KMS-11 (cell line): ENCODE results near the gene CELSR3.

ENCODE experiments used
- H2AFZ ChIP-seq: fragments of 200-600 bp; sonication (generic); 2 replicates; pipeline ENCODE4 v1.6.1; 2016; ENCODE audit warnings: antibody characterized with exemption, mixed run types, low read depth
- H3K27ac ChIP-seq: fragments of 200-600 bp; sonication (generic); 2 replicates; pipeline ENCODE4 v1.6.1; 2016; ENCODE audit warnings: mild to moderate bottlenecking, mixed run types
- H3K27me3 ChIP-seq: fragments of 200-600 bp; sonication (generic); 2 replicates; pipeline ENCODE4 v1.6.1; 2017; ENCODE audit warnings: mild to moderate bottlenecking, low read depth, mixed run types, moderate library complexity; ENCODE audit not compliant: insufficient read depth
- H3K36me3 ChIP-seq: fragments of 200-600 bp; sonication (generic); 2 replicates; pipeline ENCODE4 v1.6.1; 2017; ENCODE audit warnings: mild to moderate bottlenecking, mixed run types; ENCODE audit not compliant: insufficient read depth
- H3K4me1 ChIP-seq: fragments of 200-600 bp; sonication (generic); 2 replicates; pipeline ENCODE4 v1.6.1; 2016; ENCODE audit warnings: mild to moderate bottlenecking, low read depth, mixed run types; ENCODE audit not compliant: poor library complexity, severe bottlenecking
- H3K4me2 ChIP-seq: fragments of 200-600 bp; sonication (generic); 2 replicates; pipeline ENCODE4 v1.7.0; 2016; ENCODE audit warnings: mild to moderate bottlenecking, mixed run types
- H3K4me3 ChIP-seq: fragments of 200-600 bp; sonication (generic); IDR thresholded peaks from 2 replicates; pipeline ENCODE4 v1.6.1; 2017; ENCODE audit warnings: low read depth, low read length, mixed read lengths; ENCODE audit not compliant: insufficient read depth
- H3K79me2 ChIP-seq: fragments of 200-600 bp; sonication (generic); 2 replicates; pipeline ENCODE4 v1.6.1; 2016; ENCODE audit warnings: low read depth, mixed run types; ENCODE audit not compliant: insufficient read depth
- H3K9ac ChIP-seq: fragments of 200-600 bp; sonication (generic); 2 replicates; pipeline ENCODE4 v1.6.1; 2016; ENCODE audit warnings: mild to moderate bottlenecking, mixed run types
- H4K20me1 ChIP-seq: fragments of 200-600 bp; sonication (generic); 2 replicates; pipeline ENCODE4 v1.6.1; 2016; ENCODE audit warnings: mild to moderate bottlenecking, mixed run types; ENCODE audit not compliant: insufficient read depth
- TF ChIP-seq, protein P1 (sequence below): fragments of 200-600 bp; sonication (generic); conservative IDR thresholded peaks from 2 replicates; pipeline ENCODE4 v1.6.1; 2017; ENCODE audit warnings: low read depth, mild to moderate bottlenecking, antibody characterized with exemption, low read length, moderate library complexity, mixed read lengths

Gene CELSR3

DNA sequence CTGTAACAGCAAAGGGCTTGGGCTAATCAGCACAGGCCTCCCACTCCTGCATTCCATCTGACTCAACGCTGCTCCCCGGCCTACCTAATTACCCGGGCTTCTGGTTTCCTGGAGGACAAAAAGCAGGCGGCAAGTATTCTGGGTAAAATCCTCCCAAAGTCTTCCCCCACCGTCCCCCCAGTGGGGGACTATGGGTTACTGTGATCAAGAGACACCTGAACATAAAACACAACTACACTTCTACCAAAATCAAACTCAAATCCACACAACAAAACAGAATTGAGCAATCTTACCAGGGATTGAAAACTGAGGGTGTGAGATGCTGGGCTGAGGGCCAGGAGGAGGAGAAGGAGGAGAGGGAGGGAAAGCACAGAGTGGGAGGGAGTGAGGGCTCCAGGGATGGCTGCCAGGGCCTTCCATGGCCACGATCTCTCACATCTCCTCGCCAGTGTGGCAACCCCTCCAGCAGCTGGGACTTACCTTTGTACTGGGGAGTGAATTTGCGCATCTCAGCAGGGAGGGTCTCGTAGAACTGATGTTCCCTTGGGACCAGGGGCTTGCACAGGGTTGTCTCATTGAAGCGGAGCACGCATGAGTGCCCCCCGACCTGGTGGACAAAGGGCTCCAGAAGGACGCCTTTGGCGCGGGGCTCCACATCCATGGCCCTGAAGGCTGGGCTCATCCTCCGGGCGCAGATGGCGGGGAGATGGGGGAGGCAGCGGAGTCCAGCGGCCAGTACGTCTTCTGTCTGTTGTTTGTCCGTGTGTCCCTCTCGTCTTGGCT is 32.1 kb upstream of the CELSR3 start:
- no peak overlapping the region for H3K9ac ChIP-seq
- H2AFZ ChIP-seq, result no peak overlapping the region
- TF ChIP-seq, protein P1, sequence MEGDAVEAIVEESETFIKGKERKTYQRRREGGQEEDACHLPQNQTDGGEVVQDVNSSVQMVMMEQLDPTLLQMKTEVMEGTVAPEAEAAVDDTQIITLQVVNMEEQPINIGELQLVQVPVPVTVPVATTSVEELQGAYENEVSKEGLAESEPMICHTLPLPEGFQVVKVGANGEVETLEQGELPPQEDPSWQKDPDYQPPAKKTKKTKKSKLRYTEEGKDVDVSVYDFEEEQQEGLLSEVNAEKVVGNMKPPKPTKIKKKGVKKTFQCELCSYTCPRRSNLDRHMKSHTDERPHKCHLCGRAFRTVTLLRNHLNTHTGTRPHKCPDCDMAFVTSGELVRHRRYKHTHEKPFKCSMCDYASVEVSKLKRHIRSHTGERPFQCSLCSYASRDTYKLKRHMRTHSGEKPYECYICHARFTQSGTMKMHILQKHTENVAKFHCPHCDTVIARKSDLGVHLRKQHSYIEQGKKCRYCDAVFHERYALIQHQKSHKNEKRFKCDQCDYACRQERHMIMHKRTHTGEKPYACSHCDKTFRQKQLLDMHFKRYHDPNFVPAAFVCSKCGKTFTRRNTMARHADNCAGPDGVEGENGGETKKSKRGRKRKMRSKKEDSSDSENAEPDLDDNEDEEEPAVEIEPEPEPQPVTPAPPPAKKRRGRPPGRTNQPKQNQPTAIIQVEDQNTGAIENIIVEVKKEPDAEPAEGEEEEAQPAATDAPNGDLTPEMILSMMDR, result no peak
- no peak overlapping the region for H3K27ac ChIP-seq
- H3K4me1 ChIP-seq, result no peaks in the 10 kb centered on the region
- H4K20me1 ChIP-seq, result no peaks in the 10 kb centered on the region
- H3K27me3 ChIP-seq, result no peaks in the 10 kb centered on the region
- H3K79me2 ChIP-seq, result peaks cover 17% of the 10 kb centered on the region; the same call in 1 of the 2 replicates
- H3K4me2 ChIP-seq, result no peak overlapping the region
- H3K4me3 ChIP-seq, result no peak overlapping the region
- H3K36me3 ChIP-seq, result no peaks in the 10 kb centered on the region

DNA sequence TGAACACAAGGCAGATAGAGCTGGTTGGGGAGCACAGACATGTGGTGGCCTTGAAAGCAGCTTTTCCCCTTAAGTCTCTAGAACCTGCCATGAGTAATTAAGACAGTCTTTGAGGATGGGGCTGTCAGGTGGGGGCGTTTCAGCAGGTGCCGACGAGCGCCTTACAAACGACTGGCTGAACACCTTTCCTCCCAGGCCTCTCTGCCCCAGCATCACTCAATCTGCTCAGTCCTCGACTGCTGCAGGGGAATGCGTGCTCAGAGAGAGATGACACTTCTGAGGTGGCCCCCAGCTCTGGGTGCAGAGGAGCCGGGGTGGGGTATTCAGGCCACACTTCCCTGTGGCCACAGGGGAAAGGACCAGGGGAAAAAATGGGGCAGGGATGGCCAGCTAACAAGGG is 31.1 kb upstream of the CELSR3 start:
- H3K27ac ChIP-seq, result no peak overlapping the region
- no peak overlapping the region for H2AFZ ChIP-seq
- H3K4me2 ChIP-seq, result no peak overlapping the region
- H4K20me1 ChIP-seq, result no peaks in the 10 kb centered on the region
- H3K79me2 ChIP-seq, result peaks cover 9% of the 10 kb centered on the region; the same call in 1 of the 2 replicates
- H3K4me1 ChIP-seq, result no peaks in the 10 kb centered on the region
- TF ChIP-seq, protein P1, result no peak
- no peaks in the 10 kb centered on the region for H3K36me3 ChIP-seq
- H3K9ac ChIP-seq, result no peak overlapping the region
- H3K27me3 ChIP-seq, result no peaks in the 10 kb centered on the region
- H3K4me3 ChIP-seq, result no peak overlapping the region

DNA sequence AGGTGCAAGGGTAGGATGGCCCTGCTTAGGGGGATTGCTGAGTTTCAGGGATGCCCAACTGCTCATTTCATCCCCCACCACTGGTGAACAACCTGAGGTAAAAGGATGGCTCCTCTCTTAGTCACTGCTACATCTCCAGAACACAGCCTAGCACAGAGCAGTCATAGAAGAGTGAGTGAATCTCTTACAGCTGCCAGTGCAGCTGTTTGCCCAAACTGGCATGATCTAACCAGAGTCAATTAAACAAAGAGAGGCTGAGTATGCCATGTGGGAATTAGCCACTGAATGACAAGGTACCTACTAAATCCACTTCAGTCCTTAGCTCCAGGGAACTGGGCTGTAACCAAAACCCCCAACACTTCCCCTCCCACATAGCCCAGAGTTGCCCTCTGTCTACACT is 29.9 kb upstream of the CELSR3 start:
- Histone ChIP-seq H3K79me2 (peaks cover 9% of the 10 kb centered on the region; the same call in 1 of the 2 replicates), H3K9ac (no peak overlapping the region), H3K4me3 (no peak overlapping the region), H3K4me2 (no peak overlapping the region), H2AFZ (no peak overlapping the region), H3K4me1 (no peaks in the 10 kb centered on the region), H3K27me3 (no peaks in the 10 kb centered on the region), H3K36me3 (no peaks in the 10 kb centered on the region), H4K20me1 (no peaks in the 10 kb centered on the region), H3K27ac (no peak overlapping the region)
- TF ChIP-seq, protein P1, result no peak

DNA sequence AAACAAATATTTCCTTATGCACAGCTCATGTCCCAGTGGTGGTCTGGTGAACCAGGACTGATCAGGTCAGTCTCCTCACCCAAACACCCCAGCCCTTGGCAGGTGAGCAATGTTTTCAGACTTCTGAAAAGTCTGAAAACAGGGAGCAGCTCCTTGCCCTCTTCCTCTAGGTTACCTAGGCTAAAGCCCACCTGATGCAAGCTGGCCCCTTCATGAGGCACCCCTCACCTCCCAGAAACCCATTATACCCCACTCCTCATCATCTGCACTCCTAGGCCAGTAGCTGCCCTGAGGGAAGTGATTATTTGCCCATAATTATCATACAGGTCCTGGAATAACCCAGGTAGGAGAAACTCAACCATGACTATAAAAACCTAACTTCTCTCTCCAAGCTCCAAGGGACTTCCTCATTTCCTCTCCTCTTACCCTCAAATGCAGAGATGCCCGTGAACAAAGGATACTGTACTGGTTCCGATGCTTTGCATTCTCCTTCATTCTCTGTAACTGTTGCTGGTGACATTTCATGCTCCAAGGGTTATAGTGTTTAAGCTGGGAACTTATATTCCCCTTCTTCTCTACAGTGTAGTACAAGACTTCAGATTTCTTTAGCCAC is 28.3 kb upstream of the CELSR3 start:
- no peaks in the 10 kb centered on the region for H3K36me3 ChIP-seq
- peaks cover 3% of the 10 kb centered on the region for H3K4me1 ChIP-seq
- TF ChIP-seq, protein P1, result no peak
- no peak overlapping the region for H3K4me3 ChIP-seq
- H3K79me2 ChIP-seq, result 0 out of 2 replicates have a peak, but pooled peaks cover under 1% of the 10 kb centered on the region
- H3K27me3 ChIP-seq, result no peaks in the 10 kb centered on the region
- no peak overlapping the region for H3K4me2 ChIP-seq
- H3K27ac ChIP-seq, result no peak overlapping the region
- H4K20me1 ChIP-seq, result no peaks in the 10 kb centered on the region
- H2AFZ ChIP-seq, result no peak overlapping the region
- no peak overlapping the region for H3K9ac ChIP-seq
